Neural progenitor cell (in vitro differentiated cells): ENCODE measurements around the gene CRACR2A. TPM values are rescaled to one million over a fixed set of nuclear protein-coding genes. Genes with fewer than 3 reads are reported as not detected.

ENCODE experiments used
- DNase-seq: peaks from one replicate; pipeline ENCODE4 v3.0.0-alpha.2; 2016; ENCODE audit warnings: low spot score
- H2AFZ ChIP-seq: fragments of 200-600 bp; sonication (generic); replicated peaks from 2 replicates; pipeline ENCODE4 v1.6.1; 2016; ENCODE audit warnings: antibody characterized with exemption
- H3F3A ChIP-seq: fragments of 200-600 bp; sonication (generic); 2 replicates; pipeline ENCODE4 v1.6.1; 2016; ENCODE audit warnings: antibody characterized with exemption, low read depth
- H3K27ac ChIP-seq: fragments of 200-600 bp; sonication (generic); 2 replicates; pipeline ENCODE4 v1.5.1; 2016; ENCODE audit warnings: mild to moderate bottlenecking
- H3K27me3 ChIP-seq: fragments of 200-600 bp; sonication (generic); 2 replicates; pipeline ENCODE4 v1.6.1; 2016; ENCODE audit warnings: mild to moderate bottlenecking, moderate library complexity
- H3K36me3 ChIP-seq: fragments of 200-600 bp; sonication (generic); 2 replicates; pipeline ENCODE4 v1.5.1; 2016
- H3K4me1 ChIP-seq: fragments of 200-600 bp; sonication (generic); 2 replicates; pipeline ENCODE4 v1.6.1; 2016; ENCODE audit warnings: mixed run types
- H3K4me2 ChIP-seq: fragments of 200-600 bp; sonication (generic); 2 replicates; pipeline ENCODE4 v1.6.1; 2016
- H3K4me3 ChIP-seq: fragments of 200-600 bp; sonication (generic); 2 replicates; pipeline ENCODE4 v1.5.1; 2016
- H3K79me2 ChIP-seq: fragments of 200-600 bp; sonication (generic); 2 replicates; pipeline ENCODE4 v1.6.1; 2016; ENCODE audit warnings: low read depth
- H3K9ac ChIP-seq: fragments of 200-600 bp; sonication (generic); 2 replicates; pipeline ENCODE4 v1.6.1; 2016
- H3K9me3 ChIP-seq: fragments of 200-600 bp; sonication (generic); 2 replicates; pipeline ENCODE4 v1.5.1; 2016; ENCODE audit warnings: low read depth
- H4K20me1 ChIP-seq: fragments of 200-600 bp; sonication (generic); 2 replicates; pipeline ENCODE4 v1.6.1; 2016; ENCODE audit warnings: low read depth
- H3K27ac Mint-ChIP-seq: 3 replicates; pipeline ENCODE4 v1.8.0; 2021; ENCODE audit warnings: mixed read lengths
- H3K27me3 Mint-ChIP-seq: 2 replicates; pipeline ENCODE4 v1.8.0; 2022; ENCODE audit warnings: low read depth, mild to moderate bottlenecking, inconsistent platforms, moderate library complexity, mixed read lengths; ENCODE audit not compliant: insufficient read depth
- H3K36me3 Mint-ChIP-seq: 3 replicates; pipeline ENCODE4 v1.8.0; 2021; ENCODE audit warnings: mixed read lengths
- H3K4me1 Mint-ChIP-seq: 3 replicates; pipeline ENCODE4 v1.8.0; 2021; ENCODE audit warnings: mixed read lengths
- H3K4me3 Mint-ChIP-seq: 3 replicates; pipeline ENCODE4 v1.8.0; 2021; ENCODE audit warnings: mild to moderate bottlenecking, moderate library complexity, mixed read lengths
- H3K9me3 Mint-ChIP-seq: 3 replicates; pipeline ENCODE4 v1.8.0; 2020; ENCODE audit warnings: mixed read lengths
- EZH2 ChIP-seq: fragments of 200-600 bp; sonication (generic); IDR thresholded peaks from 2 replicates; pipeline ENCODE4 v1.6.1; 2017; ENCODE audit warnings: antibody characterized with exemption, mild to moderate bottlenecking, moderate library complexity
- EZH2phosphoT487 ChIP-seq: fragments of 200-600 bp; sonication (generic); IDR thresholded peaks from 2 replicates; pipeline ENCODE4 v1.6.1; 2017; ENCODE audit warnings: antibody characterized with exemption
- total RNA-seq: library from RNA; depleted of rRNA; stranded (reverse); fragments of >200 nt; gene quantifications from 2 replicates; pipeline ENCODE4 v1.2.3, GENCODE V29; 2015; ENCODE audit warnings: low replicate concordance
- TF ChIP-seq, protein P1 (sequence below): fragments of 200-600 bp; sonication (generic); IDR thresholded peaks from 2 replicates; pipeline ENCODE4 v1.5.1; 2017; ENCODE audit warnings: antibody characterized with exemption, mild to moderate bottlenecking

Gene CRACR2A
- total RNA-seq, 1 donor from 2014 or later = 0.06 TPM

DNA sequence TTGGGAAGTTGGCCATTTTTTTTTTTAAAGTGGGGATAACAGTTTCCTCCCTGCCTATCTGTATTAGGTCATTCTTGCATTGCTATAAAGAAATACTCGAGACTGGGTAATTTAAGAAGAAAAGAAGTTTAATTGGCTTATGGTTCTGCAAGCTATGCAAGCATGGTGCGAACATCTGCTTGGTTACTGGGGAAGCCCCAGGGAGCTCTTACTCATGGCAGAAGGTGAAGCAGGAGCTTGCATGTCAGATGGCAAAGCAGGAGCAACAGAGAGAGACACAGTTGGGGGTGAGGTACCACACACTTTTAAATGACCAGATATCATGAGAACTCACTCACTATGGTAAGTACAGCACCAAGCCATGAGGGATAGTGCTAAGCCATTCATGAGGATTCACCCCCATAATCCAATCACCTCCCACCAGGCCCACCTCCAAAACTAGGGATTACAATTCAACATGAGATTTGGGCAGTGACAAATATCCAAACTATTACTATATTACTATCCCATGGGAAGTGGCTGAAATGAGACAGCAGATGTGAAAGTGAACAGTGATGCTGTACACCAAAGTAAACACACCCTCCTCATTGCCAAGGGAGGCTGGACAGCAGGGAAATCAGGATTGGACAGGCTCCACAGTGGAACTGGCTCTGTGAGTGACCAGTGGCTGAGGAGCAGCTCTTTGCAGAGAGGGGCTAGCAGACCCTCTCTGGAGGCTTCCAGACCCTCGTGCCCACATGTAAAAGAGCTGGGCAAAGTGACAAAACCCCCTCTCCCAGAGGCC, 40.5 kb downstream of the CRACR2A start:
- Mint-ChIP-seq H3K27me3 (peaks cover 4% of the 10 kb centered on the region), H3K27ac (no peak overlapping the region), H3K36me3 (no peaks in the 10 kb centered on the region), H3K4me1 (peaks cover 47% of the 10 kb centered on the region), H3K9me3 (no peaks in the 10 kb centered on the region), H3K4me3 (no peak overlapping the region)
- H2AFZ ChIP-seq = no peak overlapping the region
- no peak overlapping the region for H3K4me3 ChIP-seq
- H3K9ac ChIP-seq = no peak overlapping the region
- no peaks in the 10 kb centered on the region for H3K36me3 ChIP-seq
- peaks cover 4% of the 10 kb centered on the region for H3F3A ChIP-seq
- H3K4me1 ChIP-seq = peaks cover 11% of the 10 kb centered on the region
- no peak for DNase-seq
- no peak overlapping the region for H3K4me2 ChIP-seq
- no peak overlapping the region for H3K27ac ChIP-seq
- no peaks in the 10 kb centered on the region for H4K20me1 ChIP-seq
- no peaks in the 10 kb centered on the region for H3K79me2 ChIP-seq
- TF ChIP-seq EZH2 = no peak
- TF ChIP-seq EZH2phosphoT487 = no peak
- TF ChIP-seq, protein P1, sequence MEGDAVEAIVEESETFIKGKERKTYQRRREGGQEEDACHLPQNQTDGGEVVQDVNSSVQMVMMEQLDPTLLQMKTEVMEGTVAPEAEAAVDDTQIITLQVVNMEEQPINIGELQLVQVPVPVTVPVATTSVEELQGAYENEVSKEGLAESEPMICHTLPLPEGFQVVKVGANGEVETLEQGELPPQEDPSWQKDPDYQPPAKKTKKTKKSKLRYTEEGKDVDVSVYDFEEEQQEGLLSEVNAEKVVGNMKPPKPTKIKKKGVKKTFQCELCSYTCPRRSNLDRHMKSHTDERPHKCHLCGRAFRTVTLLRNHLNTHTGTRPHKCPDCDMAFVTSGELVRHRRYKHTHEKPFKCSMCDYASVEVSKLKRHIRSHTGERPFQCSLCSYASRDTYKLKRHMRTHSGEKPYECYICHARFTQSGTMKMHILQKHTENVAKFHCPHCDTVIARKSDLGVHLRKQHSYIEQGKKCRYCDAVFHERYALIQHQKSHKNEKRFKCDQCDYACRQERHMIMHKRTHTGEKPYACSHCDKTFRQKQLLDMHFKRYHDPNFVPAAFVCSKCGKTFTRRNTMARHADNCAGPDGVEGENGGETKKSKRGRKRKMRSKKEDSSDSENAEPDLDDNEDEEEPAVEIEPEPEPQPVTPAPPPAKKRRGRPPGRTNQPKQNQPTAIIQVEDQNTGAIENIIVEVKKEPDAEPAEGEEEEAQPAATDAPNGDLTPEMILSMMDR = no peak
- no peaks in the 10 kb centered on the region for H3K27me3 ChIP-seq
- no peaks in the 10 kb centered on the region for H3K9me3 ChIP-seq

- Histone ChIP-seq H3K4me1 (no peaks in the 10 kb centered on the region), H3K36me3 (no peaks in the 10 kb centered on the region), H3K27me3 (no peaks in the 10 kb centered on the region), H3K4me2 (no peak overlapping the region), H4K20me1 (no peaks in the 10 kb centered on the region), H3K27ac (no peak overlapping the region), H2AFZ (no peak overlapping the region), H3K9ac (no peak overlapping the region), H3K4me3 (no peak overlapping the region), H3K9me3 (peaks cover 14% of the 10 kb centered on the region), H3F3A (peaks cover 4% of the 10 kb centered on the region), H3K79me2 (no peaks in the 10 kb centered on the region)
- TF ChIP-seq EZH2 (no peak), EZH2phosphoT487 (no peak)
- TF ChIP-seq, protein P1 = no peak
- no peak for DNase-seq
- Mint-ChIP-seq H3K27ac (peak overlapping the region; percentile 52), H3K4me3 (no peak overlapping the region), H3K27me3 (peaks cover 4% of the 10 kb centered on the region), H3K9me3 (peaks cover 10% of the 10 kb centered on the region), H3K4me1 (peaks cover 12% of the 10 kb centered on the region), H3K36me3 (no peaks in the 10 kb centered on the region)
Measured at GRCh38 chr12:3705354-3705675, 47.6 kb downstream of the CRACR2A start.

DNA sequence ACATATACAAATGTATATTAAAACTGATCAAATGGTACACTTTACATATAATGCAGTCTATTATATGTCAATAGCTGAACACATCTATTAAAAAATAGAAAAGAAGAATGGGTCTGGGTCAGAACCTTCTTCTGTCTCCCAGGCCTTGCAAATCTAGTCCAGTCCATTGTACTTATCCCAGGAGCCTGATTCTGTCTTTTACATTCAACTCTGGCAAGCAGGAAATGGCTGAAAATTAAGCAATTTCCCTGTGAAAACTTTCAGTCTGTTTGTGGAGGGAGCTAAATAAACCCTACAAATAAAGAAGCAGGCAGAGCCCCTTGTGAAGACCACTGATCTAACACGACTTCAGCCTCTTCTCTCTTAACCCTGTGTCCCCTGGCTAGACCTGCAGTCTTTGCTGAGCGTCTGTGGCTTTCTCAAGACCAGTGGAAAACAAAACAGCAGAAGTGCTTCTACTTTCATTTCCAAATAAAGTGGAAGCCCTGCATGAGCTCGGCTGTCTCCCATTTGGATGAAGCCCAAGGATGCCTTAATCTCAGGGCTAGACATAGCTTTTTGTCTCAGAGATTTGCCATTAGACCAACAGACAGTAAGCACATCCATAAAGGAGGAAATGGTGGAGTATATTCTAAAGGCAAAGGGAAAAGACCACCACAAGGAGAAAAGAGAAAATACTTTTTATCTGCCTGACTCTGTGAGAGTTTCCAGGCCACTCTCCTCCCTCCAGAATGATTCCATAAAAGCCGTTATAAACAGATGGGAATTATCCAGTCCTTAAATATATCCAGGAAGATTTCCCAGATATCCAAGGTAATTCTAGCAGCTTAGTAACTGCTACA, 48.2 kb downstream of the CRACR2A start:
- no peak for DNase-seq
- Histone ChIP-seq H3K36me3 (no peaks in the 10 kb centered on the region), H3K27ac (no peak overlapping the region), H3K9me3 (peaks cover 14% of the 10 kb centered on the region), H3K4me3 (no peak overlapping the region), H3K4me1 (no peaks in the 10 kb centered on the region), H3K79me2 (no peaks in the 10 kb centered on the region), H4K20me1 (no peaks in the 10 kb centered on the region), H3K27me3 (no peaks in the 10 kb centered on the region), H3K4me2 (no peak overlapping the region), H3K9ac (no peak overlapping the region), H3F3A (peaks cover 4% of the 10 kb centered on the region), H2AFZ (no peak overlapping the region)
- Mint-ChIP-seq H3K27ac (no peak overlapping the region), H3K4me3 (no peak overlapping the region), H3K36me3 (no peaks in the 10 kb centered on the region), H3K9me3 (peaks cover 10% of the 10 kb centered on the region), H3K4me1 (peaks cover 7% of the 10 kb centered on the region), H3K27me3 (peaks cover 4% of the 10 kb centered on the region)
- TF ChIP-seq EZH2phosphoT487 = no peak

- H3F3A ChIP-seq = no peaks in the 10 kb centered on the region
- no peaks in the 10 kb centered on the region for H3K27me3 ChIP-seq
- DNase-seq = no peak
Measured at GRCh38 chr12:3700861-3701260, 52.0 kb downstream of the CRACR2A start.

More at GRCh38 chr12:3700861-3701260, 52.0 kb downstream of the CRACR2A start:
- Histone ChIP-seq H3K4me3 (no peak overlapping the region), H3K9ac (no peak overlapping the region), H3K4me2 (no peak overlapping the region), H3K4me1 (peaks cover 6% of the 10 kb centered on the region), H3K79me2 (no peaks in the 10 kb centered on the region), H3K9me3 (peaks cover 14% of the 10 kb centered on the region), H2AFZ (no peak overlapping the region), H3K36me3 (no peaks in the 10 kb centered on the region), H4K20me1 (no peaks in the 10 kb centered on the region), H3K27ac (no peak overlapping the region)
- Mint-ChIP-seq H3K9me3 (peaks cover 10% of the 10 kb centered on the region), H3K36me3 (no peaks in the 10 kb centered on the region), H3K27ac (no peak overlapping the region), H3K27me3 (no peaks in the 10 kb centered on the region), H3K4me3 (no peak overlapping the region), H3K4me1 (peaks cover 15% of the 10 kb centered on the region)
- TF ChIP-seq EZH2 (no peak), EZH2phosphoT487 (no peak)
- TF ChIP-seq, protein P1 = no peak
